Uterus (tissue), 4 donors: ENCODE measurements around the gene CEP112. TPM values are rescaled to one million over a fixed set of nuclear protein-coding genes. Genes with fewer than 3 reads are reported as not detected.

Experiments
- DNase-seq, 2 donors: peaks; one replicate each; pipeline ENCODE4 v3.0.0-alpha.2; 2019 to 2020
- H3K27ac ChIP-seq, 2 donors: fragments of 200-600 bp; sonication (generic); 1 replicate in 1 of 2; 2 replicates in 1 of 2; pipeline ENCODE4 v1.5.1; 2016 to 2018
- H3K27me3 ChIP-seq, 2 donors: fragments of 200-600 bp; sonication (generic); one replicate each; pipeline ENCODE4 v1.5.1; 2018 to 2019; ENCODE audit warnings: control low read depth in 1 of 2
- H3K36me3 ChIP-seq, 2 donors: fragments of 200-600 bp; sonication (generic); one replicate each; pipeline ENCODE4 v1.5.1; 2019; ENCODE audit warnings: control low read depth in 1 of 2
- H3K4me1 ChIP-seq, 2 donors: fragments of 200-600 bp; sonication (generic); one replicate each; pipeline ENCODE4 v1.5.1; 2018 to 2019; ENCODE audit warnings: control low read depth in 1 of 2
- H3K4me3 ChIP-seq, 2 donors: fragments of 200-600 bp; sonication (generic); 1 replicate in 1 of 2; 2 replicates in 1 of 2; pipeline ENCODE4 v1.5.1; 2018 to 2019; ENCODE audit warnings: mild to moderate bottlenecking in 1 of 2
- H3K9me3 ChIP-seq, 2 donors: fragments of 200-600 bp; sonication (generic); one replicate each; pipeline ENCODE4 v1.5.1; 2019; ENCODE audit warnings: control low read depth in 1 of 2
- POLR2A ChIP-seq, 2 donors: fragments of 450-650 bp; IDR thresholded peaks; one replicate each; pipeline ENCODE4 v1.6.1; 2016; ENCODE audit warnings: antibody characterized with exemption in 2 of 2, mild to moderate bottlenecking in 1 of 2, moderate library complexity in 1 of 2
- intact Hi-C: fragments of 100-400 bp; cut with DNase I; formaldehyde crosslinking; loops from one replicate; pipeline ENCODE4 v1.15.1; 2023; ENCODE audit warnings: low total_unique reads
- total RNA-seq, 4 donors: library from RNA; depleted of rRNA in 3 of 4; stranded (reverse); fragments of >200 nt in 3 of 4; gene quantifications; one replicate each; pipeline versions ENCODE4 v1.1.0 to v1.2.4, GENCODE V29; 2014 to 2023
- TF ChIP-seq, protein P1 (sequence below), 4 experiments: fragments of 200-600 bp in 2 of 4; fragments of 450-650 bp in 2 of 4; sonication (generic) in 2 of 4; IDR thresholded peaks; one replicate each; pipeline ENCODE4 v1.5.1; 2016 to 2019; ENCODE audit warnings: antibody characterized with exemption in 4 of 4, mild to moderate bottlenecking in 2 of 4, moderate library complexity in 1 of 4
- donor health status: DM: yes; HTN: yes; CAD: no.

Gene CEP112
- total RNA-seq, 4 donors from 2014 or later: 36.6 to 96.5 (median 52.4) TPM

DNA sequence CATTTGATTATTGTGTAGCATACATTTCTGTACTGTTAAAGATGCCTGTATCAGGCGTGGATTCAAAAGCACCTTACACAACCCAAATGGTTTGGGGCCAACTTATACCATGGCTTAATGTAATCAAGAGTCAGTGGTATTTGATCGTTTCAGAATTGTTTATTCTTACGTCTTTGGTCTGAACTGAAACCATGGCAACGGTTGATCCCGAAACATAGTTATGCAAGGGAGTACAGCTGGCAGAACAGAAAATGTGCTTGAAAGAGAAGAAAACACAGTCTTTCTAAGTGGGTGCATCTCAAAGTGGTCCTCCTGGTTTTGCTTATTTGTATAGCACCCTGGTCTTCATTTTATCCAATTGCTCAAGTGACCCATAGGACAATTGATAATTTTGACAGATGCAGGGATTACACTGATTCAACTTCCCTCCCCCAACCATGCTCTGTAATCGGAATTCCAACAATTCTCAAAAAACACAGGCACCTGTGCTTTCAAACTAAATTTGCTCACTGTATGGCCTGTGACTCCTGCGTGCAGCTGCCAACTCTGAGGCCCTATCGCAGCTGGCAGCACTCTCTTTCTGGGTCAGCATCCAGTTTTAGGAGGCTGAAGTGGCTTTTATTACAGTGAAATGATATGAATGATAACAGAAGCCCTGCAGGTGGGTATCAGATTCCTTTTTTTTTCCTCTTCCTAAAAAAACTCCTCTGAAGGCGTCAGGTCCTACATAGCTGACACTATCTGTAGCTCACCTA is 553.5 kb downstream of the CEP112 start:
- no peaks in the 10 kb centered on the region for H3K4me1 ChIP-seq
- H3K27ac ChIP-seq: no peak overlapping the region
- H3K27me3 ChIP-seq: no peaks in the 10 kb centered on the region
- H3K9me3 ChIP-seq: no peaks in the 10 kb centered on the region
- no peak for TF ChIP-seq POLR2A (IDR thresholded peaks at IDR 0.05)
- TF ChIP-seq, protein P1, sequence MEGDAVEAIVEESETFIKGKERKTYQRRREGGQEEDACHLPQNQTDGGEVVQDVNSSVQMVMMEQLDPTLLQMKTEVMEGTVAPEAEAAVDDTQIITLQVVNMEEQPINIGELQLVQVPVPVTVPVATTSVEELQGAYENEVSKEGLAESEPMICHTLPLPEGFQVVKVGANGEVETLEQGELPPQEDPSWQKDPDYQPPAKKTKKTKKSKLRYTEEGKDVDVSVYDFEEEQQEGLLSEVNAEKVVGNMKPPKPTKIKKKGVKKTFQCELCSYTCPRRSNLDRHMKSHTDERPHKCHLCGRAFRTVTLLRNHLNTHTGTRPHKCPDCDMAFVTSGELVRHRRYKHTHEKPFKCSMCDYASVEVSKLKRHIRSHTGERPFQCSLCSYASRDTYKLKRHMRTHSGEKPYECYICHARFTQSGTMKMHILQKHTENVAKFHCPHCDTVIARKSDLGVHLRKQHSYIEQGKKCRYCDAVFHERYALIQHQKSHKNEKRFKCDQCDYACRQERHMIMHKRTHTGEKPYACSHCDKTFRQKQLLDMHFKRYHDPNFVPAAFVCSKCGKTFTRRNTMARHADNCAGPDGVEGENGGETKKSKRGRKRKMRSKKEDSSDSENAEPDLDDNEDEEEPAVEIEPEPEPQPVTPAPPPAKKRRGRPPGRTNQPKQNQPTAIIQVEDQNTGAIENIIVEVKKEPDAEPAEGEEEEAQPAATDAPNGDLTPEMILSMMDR (IDR thresholded peaks at IDR 0.05): no peak
- H3K4me3 ChIP-seq: no peak overlapping the region
- no peak for DNase-seq
- no peaks in the 10 kb centered on the region for H3K36me3 ChIP-seq
- intact Hi-C loops: no loop called here

GRCh38 chr17:65637786-65638185 is 554.1 kb downstream of the CEP112 start:
- Histone ChIP-seq H3K36me3 (no peaks in the 10 kb centered on the region), H3K27me3 (no peaks in the 10 kb centered on the region), H3K4me1 (no peaks in the 10 kb centered on the region), H3K4me3 (no peak overlapping the region), H3K9me3 (no peaks in the 10 kb centered on the region), H3K27ac (no peak overlapping the region)
- DNase-seq: no peak
- TF ChIP-seq, protein P1 (IDR thresholded peaks at IDR 0.05): no peak
- no peak for TF ChIP-seq POLR2A (IDR thresholded peaks at IDR 0.05)
- intact Hi-C loops: no loop called here

DNA sequence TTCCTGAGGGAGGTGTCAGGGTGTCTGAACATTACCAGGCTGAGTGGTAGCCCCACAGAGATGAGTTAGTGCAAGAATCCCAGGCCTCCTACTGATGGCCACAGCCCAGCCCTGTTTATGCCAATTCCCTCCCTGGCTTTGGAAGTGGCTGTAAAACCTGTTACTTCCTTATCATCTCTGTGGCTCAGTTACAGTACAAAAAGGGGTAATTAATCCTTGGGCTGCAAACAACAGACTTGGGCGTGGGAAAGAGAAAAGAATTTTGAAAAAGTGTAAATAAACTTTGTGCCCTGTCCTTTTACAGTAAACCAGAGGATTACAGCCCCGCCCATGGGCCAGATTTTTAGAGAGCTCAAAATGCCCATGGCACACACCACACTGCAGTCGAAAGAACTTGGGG is 557.4 kb downstream of the CEP112 start:
- Histone ChIP-seq H3K27me3 (no peaks in the 10 kb centered on the region), H3K27ac (peak overlapping the region in 1 of 2 donors; percentile 37)
- no peak for DNase-seq

GRCh38 chr17:65633988-65634387 is 557.9 kb downstream of the CEP112 start:
- H3K27ac ChIP-seq: peak overlapping the region; percentile 37 to 39
- intact Hi-C loops: no loop called here
- no peaks in the 10 kb centered on the region for H3K36me3 ChIP-seq
- no peaks in the 10 kb centered on the region for H3K27me3 ChIP-seq
- DNase-seq: no peak
- H3K4me3 ChIP-seq: no peak overlapping the region
- TF ChIP-seq, protein P1 (IDR thresholded peaks at IDR 0.05): no peak
- no peak for TF ChIP-seq POLR2A (IDR thresholded peaks at IDR 0.05)
- no peaks in the 10 kb centered on the region for H3K9me3 ChIP-seq
- no peaks in the 10 kb centered on the region for H3K4me1 ChIP-seq

More for the DNA sequence above, 557.4 kb downstream of the CEP112 start:
- Histone ChIP-seq H3K36me3 (no peaks in the 10 kb centered on the region), H3K9me3 (no peaks in the 10 kb centered on the region), H3K4me3 (no peak overlapping the region), H3K4me1 (no peaks in the 10 kb centered on the region)
- TF ChIP-seq POLR2A (IDR thresholded peaks at IDR 0.05): no peak
- TF ChIP-seq, protein P1 (IDR thresholded peaks at IDR 0.05): no peak
- intact Hi-C loops: no loop called here

GRCh38 chr17:65633146-65633881 is 558.6 kb downstream of the CEP112 start:
- no peak for DNase-seq
- peak overlapping the region in 1 of 2 donors; percentile 39 for H3K27ac ChIP-seq
- H3K4me3 ChIP-seq: no peak overlapping the region
- H3K36me3 ChIP-seq: no peaks in the 10 kb centered on the region
- H3K4me1 ChIP-seq: no peaks in the 10 kb centered on the region
- H3K9me3 ChIP-seq: no peaks in the 10 kb centered on the region
- intact Hi-C loops: no loop called here
- TF ChIP-seq, protein P1 (IDR thresholded peaks at IDR 0.05): no peak
- TF ChIP-seq POLR2A (IDR thresholded peaks at IDR 0.05): no peak
- no peaks in the 10 kb centered on the region for H3K27me3 ChIP-seq
